Activated CD4-positive, alpha-beta memory T cell treated with anti-CD3 and anti-CD28 coated beads, Interleukin-2, amount 10 ng/mL, durations not matched to agents 7 days and 5 days (primary cell): Measurements from ENCODE around the gene CSRNP3. TPM values are rescaled to one million over a fixed set of nuclear protein-coding genes. Genes with fewer than 3 reads are reported as not detected.

ENCODE experiments used
- CTCF ChIA-PET: fragments of 350-600 bp; sonication (Branson Sonifier 250); formaldehyde crosslinking; loops from one replicate; lab custom pipeline; 2021; ENCODE audit warnings: antibody characterized with exemption, inconsistent platforms; lab: Charles Lee
- POLR2A ChIA-PET: fragments of 350-600 bp; sonication (Branson Sonifier 250); formaldehyde crosslinking; loops from one replicate; lab custom pipeline; 2021; ENCODE audit warnings: antibody characterized with exemption; lab: Charles Lee
- DNase-seq: peaks from one replicate; pipeline ENCODE4 v3.0.0-alpha.2; 2020
- H3K27ac Mint-ChIP-seq: one replicate; pipeline ENCODE4 v1.8.0; 2021; ENCODE audit warnings: mild to moderate bottlenecking, mixed read lengths
- H3K27me3 Mint-ChIP-seq: one replicate; pipeline ENCODE4 v1.8.0; 2021; ENCODE audit warnings: mixed read lengths
- H3K36me3 Mint-ChIP-seq: one replicate; pipeline ENCODE4 v1.8.0; 2021; ENCODE audit warnings: low read depth, mixed read lengths
- H3K4me1 Mint-ChIP-seq: one replicate; pipeline ENCODE4 v1.8.0; 2021; ENCODE audit warnings: mixed read lengths
- H3K4me3 Mint-ChIP-seq: one replicate; pipeline ENCODE4 v1.8.0; 2021; ENCODE audit warnings: mild to moderate bottlenecking, mixed read lengths
- H3K9me3 Mint-ChIP-seq: one replicate; pipeline ENCODE4 v1.8.0; 2021; ENCODE audit warnings: mixed read lengths
- total RNA-seq, 2 experiments: library from RNA; stranded (reverse); gene quantifications; one replicate each; pipeline ENCODE4 v1.2.3, GENCODE V29; 2021

Gene CSRNP3
- total RNA-seq, 2 experiments from 2014 or later: not detected

GRCh38 chr2:165533331-165533730 lies 63.8 kb downstream of the CSRNP3 start:
- CTCF ChIA-PET: no interaction called here
- no peaks in the 10 kb centered on the region for H3K9me3 Mint-ChIP-seq
- H3K4me1 Mint-ChIP-seq: no peaks in the 10 kb centered on the region

GRCh38 chr2:165535471-165535870 lies 66.0 kb downstream of the CSRNP3 start:
- Mint-ChIP-seq H3K27ac (no peak overlapping the region), H3K4me3 (no peak overlapping the region), H3K4me1 (no peaks in the 10 kb centered on the region), H3K27me3 (no peaks in the 10 kb centered on the region), H3K9me3 (no peaks in the 10 kb centered on the region), H3K36me3 (no peaks in the 10 kb centered on the region)
- ChIA-PET CTCF (interaction anchor here (0.5 kb wide), 1 partner anchor 56 kb away, joined by 3 read pairs; no protein-coding TSS in a partner anchor), POLR2A (no interaction called here)
- no peak for DNase-seq

More at GRCh38 chr2:165533331-165533730, 63.8 kb downstream of the CSRNP3 start:
- H3K27me3 Mint-ChIP-seq: no peaks in the 10 kb centered on the region
- no peak overlapping the region for H3K27ac Mint-ChIP-seq
- no peaks in the 10 kb centered on the region for H3K36me3 Mint-ChIP-seq
- no peak overlapping the region for H3K4me3 Mint-ChIP-seq
- POLR2A ChIA-PET: no interaction called here
- DNase-seq: no peak

GRCh38 chr2:165536851-165537499 lies 67.5 kb downstream of the CSRNP3 start:
- Mint-ChIP-seq H3K27ac (no peak overlapping the region), H3K36me3 (no peaks in the 10 kb centered on the region), H3K9me3 (no peaks in the 10 kb centered on the region), H3K4me3 (no peak overlapping the region), H3K4me1 (no peaks in the 10 kb centered on the region), H3K27me3 (no peaks in the 10 kb centered on the region)
- ChIA-PET POLR2A (no interaction called here), CTCF (no interaction called here)
- DNase-seq: no peak

GRCh38 chr2:165539985-165540384 lies 70.5 kb downstream of the CSRNP3 start:
- H3K9me3 Mint-ChIP-seq: no peaks in the 10 kb centered on the region
- no peaks in the 10 kb centered on the region for H3K4me1 Mint-ChIP-seq
- no peak overlapping the region for H3K4me3 Mint-ChIP-seq
- ChIA-PET POLR2A (no interaction called here), CTCF (no interaction called here)
- no peaks in the 10 kb centered on the region for H3K36me3 Mint-ChIP-seq
- no peak for DNase-seq
- no peaks in the 10 kb centered on the region for H3K27me3 Mint-ChIP-seq
- no peak overlapping the region for H3K27ac Mint-ChIP-seq

- H3K27me3 Mint-ChIP-seq: no peaks in the 10 kb centered on the region
- no peak for DNase-seq
- ChIA-PET POLR2A (no interaction called here), CTCF (no interaction called here)
- H3K27ac Mint-ChIP-seq: no peak overlapping the region
- H3K4me1 Mint-ChIP-seq: no peaks in the 10 kb centered on the region
- no peaks in the 10 kb centered on the region for H3K9me3 Mint-ChIP-seq
- H3K4me3 Mint-ChIP-seq: no peak overlapping the region
- no peaks in the 10 kb centered on the region for H3K36me3 Mint-ChIP-seq
These were observed 75.4 kb downstream of the CSRNP3 start for GRCh38 chr2:165544897-165545296.

- Mint-ChIP-seq H3K4me3 (no peak overlapping the region), H3K27ac (no peak overlapping the region), H3K36me3 (no peaks in the 10 kb centered on the region), H3K27me3 (peaks cover 1% of the 10 kb centered on the region), H3K4me1 (no peaks in the 10 kb centered on the region), H3K9me3 (no peaks in the 10 kb centered on the region)
- POLR2A ChIA-PET: no interaction called here
- CTCF ChIA-PET: no interaction called here
- no peak for DNase-seq
These were observed 78.4 kb downstream of the CSRNP3 start for GRCh38 chr2:165547900-165548299.

- Mint-ChIP-seq H3K27me3 (peaks cover 1% of the 10 kb centered on the region), H3K27ac (no peak overlapping the region), H3K4me1 (no peaks in the 10 kb centered on the region), H3K36me3 (no peaks in the 10 kb centered on the region), H3K4me3 (no peak overlapping the region), H3K9me3 (no peaks in the 10 kb centered on the region)
- ChIA-PET CTCF (no interaction called here), POLR2A (no interaction called here)
- no peak for DNase-seq
These were observed 80.1 kb downstream of the CSRNP3 start for GRCh38 chr2:165549619-165550018.

GRCh38 chr2:165558832-165559231 lies 89.3 kb downstream of the CSRNP3 start:
- H3K9me3 Mint-ChIP-seq: no peaks in the 10 kb centered on the region
- no peak for DNase-seq
- POLR2A ChIA-PET: no interaction called here
- H3K27ac Mint-ChIP-seq: no peak overlapping the region
- no peak overlapping the region for H3K4me3 Mint-ChIP-seq
- CTCF ChIA-PET: no interaction called here
- no peaks in the 10 kb centered on the region for H3K36me3 Mint-ChIP-seq
- no peaks in the 10 kb centered on the region for H3K27me3 Mint-ChIP-seq
- no peaks in the 10 kb centered on the region for H3K4me1 Mint-ChIP-seq

GRCh38 chr2:165560377-165560988 lies 91.0 kb downstream of the CSRNP3 start:
- Mint-ChIP-seq H3K4me3 (no peak overlapping the region), H3K27me3 (no peaks in the 10 kb centered on the region), H3K9me3 (no peaks in the 10 kb centered on the region), H3K36me3 (no peaks in the 10 kb centered on the region), H3K27ac (no peak overlapping the region), H3K4me1 (no peaks in the 10 kb centered on the region)
- ChIA-PET POLR2A (no interaction called here), CTCF (no interaction called here)
- no peak for DNase-seq

GRCh38 chr2:165561516-165561915 lies 92.0 kb downstream of the CSRNP3 start:
- no peak for DNase-seq
- Mint-ChIP-seq H3K4me1 (no peaks in the 10 kb centered on the region), H3K27me3 (no peaks in the 10 kb centered on the region), H3K4me3 (no peak overlapping the region), H3K9me3 (no peaks in the 10 kb centered on the region), H3K27ac (no peak overlapping the region), H3K36me3 (no peaks in the 10 kb centered on the region)
- CTCF ChIA-PET: no interaction called here
- POLR2A ChIA-PET: no interaction called here

GRCh38 chr2:165562233-165562632 lies 92.7 kb downstream of the CSRNP3 start:
- H3K27me3 Mint-ChIP-seq: no peaks in the 10 kb centered on the region
- no peak overlapping the region for H3K4me3 Mint-ChIP-seq
- POLR2A ChIA-PET: no interaction called here
- H3K36me3 Mint-ChIP-seq: no peaks in the 10 kb centered on the region
- H3K4me1 Mint-ChIP-seq: no peaks in the 10 kb centered on the region
- H3K27ac Mint-ChIP-seq: no peak overlapping the region
- H3K9me3 Mint-ChIP-seq: no peaks in the 10 kb centered on the region
- no peak for DNase-seq
- CTCF ChIA-PET: interaction anchor here (1.6 kb wide), 1 partner anchor 216 kb away, joined by 3 read pairs; no protein-coding TSS in a partner anchor

GRCh38 chr2:165563468-165564225 lies 94.1 kb downstream of the CSRNP3 start:
- Mint-ChIP-seq H3K27ac (no peak overlapping the region), H3K4me1 (no peaks in the 10 kb centered on the region), H3K27me3 (peaks cover 3% of the 10 kb centered on the region), H3K4me3 (no peak overlapping the region), H3K36me3 (no peaks in the 10 kb centered on the region), H3K9me3 (no peaks in the 10 kb centered on the region)
- CTCF ChIA-PET: interaction anchor here (1.4 to 1.6 kb wide), 2 partner anchors 215 to 311 kb away, joined by 3 to 4 read pairs; no protein-coding TSS in a partner anchor
- no peak for DNase-seq
- POLR2A ChIA-PET: no interaction called here

- no peaks in the 10 kb centered on the region for H3K4me1 Mint-ChIP-seq
- no peaks in the 10 kb centered on the region for H3K9me3 Mint-ChIP-seq
- peaks cover 3% of the 10 kb centered on the region for H3K27me3 Mint-ChIP-seq
- ChIA-PET CTCF (no interaction called here), POLR2A (no interaction called here)
- no peaks in the 10 kb centered on the region for H3K36me3 Mint-ChIP-seq
- no peak overlapping the region for H3K27ac Mint-ChIP-seq
- no peak overlapping the region for H3K4me3 Mint-ChIP-seq
- DNase-seq: no peak
These were observed 96.5 kb downstream of the CSRNP3 start for GRCh38 chr2:165566008-165566407.
